Esophagus squamous epithelium (tissue), 5 donors: ENCODE results near the gene TBPL1. TPM values are rescaled to one million over a fixed set of nuclear protein-coding genes. Genes with fewer than 3 reads are reported as not detected.

Experiments
- DNase-seq: peaks from one replicate; lab custom pipeline; 2025; lab: John Stamatoyannopoulos, UW
- H3K27ac ChIP-seq, 4 donors: fragments of 200-600 bp; sonication (generic); one replicate each; pipeline ENCODE4 v1.5.1; 2016 to 2019; ENCODE audit warnings: mild to moderate bottlenecking in 1 of 4
- H3K27me3 ChIP-seq, 4 donors: fragments of 200-600 bp; sonication (generic); 1 replicate in 3 of 4; 2 replicates in 1 of 4; pipeline versions ENCODE4 v1.5.1 to v1.6.0; 2017 to 2021; ENCODE audit warnings: antibody characterized with exemption in 1 of 4
- H3K36me3 ChIP-seq, 3 donors: fragments of 200-600 bp; sonication (generic); one replicate each; pipeline ENCODE4 v1.5.1; 2016 to 2019
- H3K4me1 ChIP-seq, 3 donors: fragments of 200-600 bp; sonication (generic); one replicate each; pipeline ENCODE4 v1.5.1; 2017 to 2019
- H3K4me3 ChIP-seq, 4 donors: fragments of 200-600 bp; sonication (generic); 1 replicate in 3 of 4; 2 replicates in 1 of 4; pipeline ENCODE4 v1.5.1; 2016 to 2019; ENCODE audit warnings: mild to moderate bottlenecking in 2 of 4, moderate library complexity in 1 of 4
- H3K9me3 ChIP-seq, 3 donors: fragments of 200-600 bp; sonication (generic); one replicate each; pipeline ENCODE4 v1.5.1; 2016 to 2019
- CTCF ChIP-seq, 6 experiments: fragments of 450-650 bp in 4 of 6; fragments of 200-600 bp in 2 of 6; sonication (generic) in 2 of 6; IDR thresholded peaks; one replicate each; pipeline ENCODE4 v1.5.1; 2016 to 2019; ENCODE audit warnings: antibody characterized with exemption in 6 of 6, mild to moderate bottlenecking in 4 of 6, moderate library complexity in 4 of 6
- POLR2A ChIP-seq, 4 donors: fragments of 450-650 bp; IDR thresholded peaks; one replicate each; pipeline ENCODE4 v1.6.1; 2017; ENCODE audit warnings: antibody characterized with exemption in 4 of 4, mild to moderate bottlenecking in 4 of 4, moderate library complexity in 3 of 4
- WGBS, 2 donors: methylation state at CpG; one replicate each; pipeline ENCODE4 v1.1.5; 2018; 5-methylcytosine and 5-hydroxymethylcytosine counted together
- intact Hi-C: fragments of 100-400 bp; cut with DNase I; formaldehyde crosslinking; loops from one replicate; pipeline ENCODE4 v1.15.0; 2022
- total RNA-seq, 4 donors: library from RNA; depleted of rRNA; stranded (reverse); fragments of >200 nt; gene quantifications; one replicate each; pipeline ENCODE4 v1.1.0, GENCODE V29; 2016
- donor health status: DM: yes; HTN: yes; CAD: no.

The TBPL1 gene
- total RNA-seq, 4 donors from 2014 or later: 9.0 to 27.5 (median 12.0) TPM

- no peak overlapping the region for H3K27ac ChIP-seq
Measured at GRCh38 chr6:133957780-133958242, 4.8 kb downstream of the TBPL1 start.

DNA sequence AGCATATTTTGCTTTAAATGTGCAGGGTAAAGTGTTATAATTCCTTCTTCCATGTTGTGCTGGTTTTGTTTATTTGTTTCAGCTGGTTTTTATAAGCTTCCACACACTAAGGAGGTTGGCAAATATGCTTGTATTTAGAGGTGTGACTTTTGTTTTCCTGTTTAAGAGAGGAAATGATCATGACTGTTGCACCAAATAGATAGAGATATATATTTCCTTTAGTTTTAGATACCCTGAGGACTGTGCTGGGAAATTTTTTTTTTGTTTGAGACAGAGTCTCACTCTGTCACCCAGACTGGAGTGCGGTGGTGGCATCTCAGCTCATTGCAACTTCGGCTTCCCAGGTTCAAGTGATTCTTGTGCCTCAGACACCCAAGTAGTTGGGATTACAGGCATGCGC, 5.8 kb downstream of the TBPL1 start:
- WGBS, 2 donors: 93 to 96% methylated on average over 3 of the region's 3 CpGs
- no peak overlapping the region for H3K27ac ChIP-seq
- H3K4me1 ChIP-seq: peaks cover 3 to 34% (median 16%) of the 10 kb centered on the region in 3 donors
- TF ChIP-seq CTCF (IDR thresholded peaks at IDR 0.05): no peak
- no peak for TF ChIP-seq POLR2A (IDR thresholded peaks at IDR 0.05)
- H3K9me3 ChIP-seq: no peaks in the 10 kb centered on the region
- no peaks in the 10 kb centered on the region for H3K27me3 ChIP-seq
- no peak for DNase-seq
- H3K36me3 ChIP-seq: no peaks in the 10 kb centered on the region
- H3K4me3 ChIP-seq: no peak overlapping the region
- intact Hi-C loops: no loop called here

More at GRCh38 chr6:133957780-133958242, 4.8 kb downstream of the TBPL1 start:
- Histone ChIP-seq H3K27me3 (no peaks in the 10 kb centered on the region), H3K9me3 (no peaks in the 10 kb centered on the region), H3K4me1 (peaks cover 4 to 36% (median 16%) of the 10 kb centered on the region in 3 donors), H3K36me3 (no peaks in the 10 kb centered on the region), H3K4me3 (no peak overlapping the region)
- intact Hi-C loops: no loop called here
- WGBS, 2 donors: 80 to 83% methylated on average over 2 of the region's 2 CpGs
- TF ChIP-seq CTCF (IDR thresholded peaks at IDR 0.05) (no peak), POLR2A (IDR thresholded peaks at IDR 0.05) (no peak)
- DNase-seq: no peak

GRCh38 chr6:133959667-133960368, 6.8 kb downstream of the TBPL1 start:
- WGBS, 2 donors: 86 to 88% methylated on average over 4 of the region's 4 CpGs
- intact Hi-C loops: no loop called here
- TF ChIP-seq CTCF (IDR thresholded peaks at IDR 0.05) (no peak), POLR2A (IDR thresholded peaks at IDR 0.05) (no peak)
- no peak for DNase-seq
- no peaks in the 10 kb centered on the region for H3K9me3 ChIP-seq
- H3K27me3 ChIP-seq: no peaks in the 10 kb centered on the region
- no peak overlapping the region for H3K27ac ChIP-seq
- H3K4me3 ChIP-seq: no peak overlapping the region
- peaks cover 0 to 26% (median 6%) of the 10 kb centered on the region in 3 donors for H3K4me1 ChIP-seq
- H3K36me3 ChIP-seq: no peaks in the 10 kb centered on the region

- Histone ChIP-seq H3K27ac (no peak overlapping the region), H3K27me3 (no peaks in the 10 kb centered on the region), H3K36me3 (no peaks in the 10 kb centered on the region), H3K4me3 (no peak overlapping the region), H3K4me1 (peaks cover 0 to 26% (median 0%) of the 10 kb centered on the region in 3 donors), H3K9me3 (no peaks in the 10 kb centered on the region)
- intact Hi-C loops: no loop called here
- TF ChIP-seq CTCF (IDR thresholded peaks at IDR 0.05) (no peak), POLR2A (IDR thresholded peaks at IDR 0.05) (no peak)
- WGBS, 2 donors: 91 to 94% methylated on average over 6 to 7 of the region's 7 CpGs
- DNase-seq: no peak
Measured at GRCh38 chr6:133961831-133962230, 8.8 kb downstream of the TBPL1 start.

GRCh38 chr6:133964052-133964451, 11.0 kb downstream of the TBPL1 start:
- DNase-seq: no peak
- H3K4me3 ChIP-seq: no peak overlapping the region
- H3K9me3 ChIP-seq: no peaks in the 10 kb centered on the region
- WGBS, 2 donors: 37 to 54% methylated on average over 1 of the region's 1 CpG
- intact Hi-C loops: no loop called here
- H3K36me3 ChIP-seq: no peaks in the 10 kb centered on the region
- TF ChIP-seq CTCF (IDR thresholded peaks at IDR 0.05): no peak
- no peak for TF ChIP-seq POLR2A (IDR thresholded peaks at IDR 0.05)
- H3K27ac ChIP-seq: no peak overlapping the region
- H3K27me3 ChIP-seq: no peaks in the 10 kb centered on the region
- peaks cover 0 to 14% (median 0%) of the 10 kb centered on the region in 3 donors for H3K4me1 ChIP-seq
